Measurements from ENCODE around the gene SORBS2.

DNA sequence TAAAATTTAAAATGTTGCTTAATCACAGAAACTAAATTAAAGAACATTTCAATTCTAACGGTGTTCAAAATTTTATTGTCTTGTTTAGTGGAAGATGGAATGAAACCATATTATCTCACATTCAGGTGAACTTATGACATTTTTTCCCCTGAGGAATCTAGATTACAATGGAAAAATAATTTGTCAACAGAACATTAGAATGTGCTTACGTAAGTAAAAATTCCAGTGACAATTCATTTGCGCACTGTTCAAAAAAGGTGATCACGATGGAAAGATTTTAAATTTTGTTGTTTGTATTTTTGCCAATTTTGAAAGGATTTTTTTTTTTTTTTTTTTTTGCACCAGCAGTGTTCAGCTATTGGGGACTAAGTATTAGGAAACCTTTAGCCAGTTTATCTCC, 23.3 kb upstream of the SORBS2 start:
- no peak for TF ChIP-seq POLR2A (IDR thresholded peaks at IDR 0.05; ENCODE audit: low read depth, low read length)
- TF ChIP-seq SPI1 (IDR thresholded peaks at IDR 0.05; ENCODE audit: low read depth, low read length): no peak
- no peak for TF ChIP-seq POLR2AphosphoS5 (IDR thresholded peaks at IDR 0.05; ENCODE audit: low read depth, low read length)
- TF ChIP-seq PAX5 (IDR thresholded peaks at IDR 0.05; ENCODE audit: insufficient read depth, low read length, severe bottlenecking): no peak
- TF ChIP-seq TAF1 (IDR thresholded peaks at IDR 0.05; ENCODE audit: low read depth, low read length): no peak

Measured in GM12891 (cell line).